ENCODE data around the gene TIRAP. TPM values are rescaled to one million over a fixed set of nuclear protein-coding genes. Genes with fewer than 3 reads are reported as not detected.

TIRAP gene
- total and polyA plus RNA-seq, 9 of the 15 experiments (the other 6 are each of a cell fraction or from before 2014, with no cell fraction given): 0.60 to 8.7 (median 3.7) TPM

GRCh38 chr11:126284829-126285228, 1.9 kb downstream of the TIRAP start (continued):
- peak; percentile 34; the same call in 1 of the 2 replicates for TF ChIP-seq ZNF316 (IDR thresholded peaks at IDR 0.05)
- TF ChIP-seq TBL1XR1 (IDR thresholded peaks at IDR 0.05; ENCODE audit: low read length in 2 of 2): no peak
- TF ChIP-seq CHD7 (IDR thresholded peaks at IDR 0.05; ENCODE audit: low read depth, low read length): no peak
- TF ChIP-seq FOSL1 (tag; conservative IDR thresholded peaks at IDR 0.05): peak; percentile 71
- no peak for TF ChIP-seq NR2C1 (IDR thresholded peaks at IDR 0.05)
- no peak for TF ChIP-seq NR2C1 (tag; IDR thresholded peaks at IDR 0.05)

All from K562 (cell line).